HG03060 (cell line): ENCODE results near the gene TBC1D5.
"Not testable (repeated sequence)": the region's sequence is repeated elsewhere in the genome, so short reads cannot be mapped to it uniquely, and the experiment has no call there.

Experiments used
- ATAC-seq: cut with Tn5 transposase; IDR thresholded peaks from one replicate; pipeline ENCODE4 v1.9.1; 2021; ENCODE audit warnings: low read depth, moderate number of reproducible peaks; ENCODE audit not compliant: unreplicated experiment

Gene TBC1D5

GRCh38 chr3:17500618-17501017, 241.8 kb downstream of the TBC1D5 start:
- no peak for ATAC-seq

GRCh38 chr3:17494117-17494809, 248.2 kb downstream of the TBC1D5 start:
- no peak for ATAC-seq

GRCh38 chr3:17491601-17492000, 250.8 kb downstream of the TBC1D5 start:
- no peak for ATAC-seq

- ATAC-seq, result not testable (repeated sequence)
Observed at GRCh38 chr3:17491190-17491589, 251.2 kb downstream of the TBC1D5 start.

- no peak for ATAC-seq
Observed at GRCh38 chr3:17489139-17489538, 253.3 kb downstream of the TBC1D5 start.

GRCh38 chr3:17481116-17481515, 261.3 kb downstream of the TBC1D5 start:
- ATAC-seq, result no peak

GRCh38 chr3:17479681-17480405, 262.6 kb downstream of the TBC1D5 start:
- ATAC-seq, result no peak

- ATAC-seq, result no peak
Observed at GRCh38 chr3:17478673-17479072, 263.8 kb downstream of the TBC1D5 start.

- ATAC-seq, result no peak
Observed at GRCh38 chr3:17473761-17474160, 268.7 kb downstream of the TBC1D5 start.

GRCh38 chr3:17469954-17470353, 272.5 kb downstream of the TBC1D5 start:
- no peak for ATAC-seq

GRCh38 chr3:17469520-17469919, 272.9 kb downstream of the TBC1D5 start:
- ATAC-seq, result no peak

GRCh38 chr3:17466028-17466427, 276.4 kb downstream of the TBC1D5 start:
- ATAC-seq, result no peak

GRCh38 chr3:17459470-17459993, 282.9 kb downstream of the TBC1D5 start:
- ATAC-seq, result no peak

- ATAC-seq, result no peak
Observed at GRCh38 chr3:17456650-17457049, 285.8 kb downstream of the TBC1D5 start.

- no peak for ATAC-seq
Observed at GRCh38 chr3:17456046-17456445, 286.4 kb downstream of the TBC1D5 start.

GRCh38 chr3:17444865-17445264, 297.6 kb downstream of the TBC1D5 start:
- no peak for ATAC-seq

- ATAC-seq, result no peak
Observed at GRCh38 chr3:17443142-17443541, 299.3 kb downstream of the TBC1D5 start.

- no peak for ATAC-seq
Observed at GRCh38 chr3:17442332-17443049, 299.9 kb downstream of the TBC1D5 start.

- ATAC-seq, result no peak
Observed at GRCh38 chr3:17433876-17434275, 308.6 kb downstream of the TBC1D5 start.

GRCh38 chr3:17432236-17432635, 310.2 kb downstream of the TBC1D5 start:
- ATAC-seq, result no peak

- no peak for ATAC-seq
Observed at GRCh38 chr3:17431484-17432045, 310.9 kb downstream of the TBC1D5 start.
